PFSK-1 (cell line): ENCODE results near the gene STIM1.

ENCODE experiments used
- POLR2AphosphoS5 ChIP-seq: IDR thresholded peaks from 2 replicates; pipeline ENCODE4 v1.6.1; 2012; ENCODE audit warnings: low read depth, mild to moderate bottlenecking, control low read depth, low read length, moderate library complexity
- REST ChIP-seq, 2 experiments: IDR thresholded peaks; 2 replicates each; pipeline versions ENCODE4 v1.6.1 to v1.8.0; 2011 to 2012; ENCODE audit warnings: low read depth in 2 of 2, low read length in 2 of 2, control low read depth in 1 of 2, inconsistent platforms in 1 of 2, mild to moderate bottlenecking in 1 of 2, moderate library complexity in 1 of 2; ENCODE audit not compliant: insufficient read depth in 1 of 2
- SIN3A ChIP-seq: IDR thresholded peaks from 2 replicates; pipeline ENCODE4 v1.6.1; 2012; ENCODE audit warnings: mild to moderate bottlenecking, low read length, moderate library complexity, borderline replicate concordance; ENCODE audit not compliant: insufficient read depth
- TAF1 ChIP-seq: IDR thresholded peaks from 2 replicates; pipeline ENCODE4 v1.6.1; 2012; ENCODE audit warnings: low read length, control low read depth, borderline replicate concordance; ENCODE audit not compliant: insufficient read depth

GRCh38 chr11:3866836-3867208 lies 11.4 kb downstream of the STIM1 start:
- no peak for TF ChIP-seq POLR2AphosphoS5
- no peak for TF ChIP-seq SIN3A
- TF ChIP-seq REST (IDR thresholded peaks at IDR 0.05; ENCODE audit: insufficient read depth in 1 of 2, low read depth in 2 of 2, low read length in 2 of 2) = no peak
- TF ChIP-seq TAF1 = no peak
